Neuronal stem cell (in vitro differentiated cells): Measurements from ENCODE around the gene ASB2.

Experiments
- DNase-seq: peaks from one replicate; pipeline ENCODE4 v3.0.0-alpha.2; 2013; ENCODE audit warnings: low spot score
- H2AFZ ChIP-seq: one replicate; pipeline ENCODE4 v1.6.1; 2013; ENCODE audit warnings: mild to moderate bottlenecking, low read length, inconsistent platforms
- H2AK5ac ChIP-seq: 2 replicates; pipeline ENCODE4 v1.6.1; 2013; ENCODE audit warnings: low read depth, mild to moderate bottlenecking, inconsistent platforms, low read length, moderate library complexity, mixed read lengths
- H2BK120ac ChIP-seq: 2 replicates; pipeline ENCODE4 v1.6.1; 2013; ENCODE audit warnings: low read depth, mild to moderate bottlenecking, inconsistent platforms, low read length, moderate library complexity, mixed read lengths
- H2BK12ac ChIP-seq: one replicate; pipeline ENCODE4 v1.6.1; 2013; ENCODE audit warnings: low read length, inconsistent platforms
- H2BK15ac ChIP-seq: 2 replicates; pipeline ENCODE4 v1.6.1; 2013; ENCODE audit warnings: mild to moderate bottlenecking, low read length, inconsistent platforms, mixed read lengths
- H2BK5ac ChIP-seq: one replicate; pipeline ENCODE4 v1.6.1; 2013; ENCODE audit warnings: inconsistent platforms, mild to moderate bottlenecking, low read length, moderate library complexity
- H3K14ac ChIP-seq: one replicate; pipeline ENCODE4 v1.6.1; 2013; ENCODE audit warnings: low read length, inconsistent platforms
- H3K18ac ChIP-seq: 2 replicates; pipeline ENCODE4 v1.6.1; 2013; ENCODE audit warnings: low read length, inconsistent platforms
- H3K23ac ChIP-seq: 2 replicates; pipeline ENCODE4 v1.6.1; 2013; ENCODE audit warnings: low read depth, mild to moderate bottlenecking, mixed read lengths, low read length, inconsistent platforms; ENCODE audit not compliant: poor library complexity
- H3K27ac ChIP-seq: replicated peaks from 3 replicates; pipeline ENCODE4 v1.5.1; 2013; ENCODE audit warnings: low read length, inconsistent platforms
- H3K27me3 ChIP-seq, 3 experiments: 2 replicates each; pipeline ENCODE4 v1.6.1; 2013; ENCODE audit warnings: low read length in 3 of 3, mild to moderate bottlenecking in 2 of 3, inconsistent platforms in 1 of 3, low read depth in 1 of 3, mixed read lengths in 1 of 3, moderate library complexity in 1 of 3; ENCODE audit not compliant: control insufficient read depth in 3 of 3, insufficient read depth in 3 of 3
- H3K36me3 ChIP-seq, 2 donors: replicated peaks in 1 of 2; 2 replicates each; pipeline ENCODE4 v1.6.1; 2013; ENCODE audit warnings: low read length in 2 of 2; ENCODE audit not compliant: control insufficient read depth in 2 of 2, insufficient read depth in 2 of 2
- H3K4ac ChIP-seq: 2 replicates; pipeline ENCODE4 v1.6.1; 2013; ENCODE audit warnings: inconsistent platforms, mild to moderate bottlenecking, low read length, moderate library complexity
- H3K4me1 ChIP-seq, 2 donors: 1 replicate in 1 of 2; 2 replicates in 1 of 2; pipeline ENCODE4 v1.6.1; 2013; ENCODE audit warnings: low read length in 2 of 2, low read depth in 1 of 2; ENCODE audit not compliant: control insufficient read depth in 2 of 2, insufficient read depth in 1 of 2
- H3K4me2 ChIP-seq: one replicate; pipeline ENCODE4 v1.6.1; 2013; ENCODE audit warnings: mild to moderate bottlenecking, low read length, inconsistent platforms; ENCODE audit not compliant: insufficient read depth, poor library complexity, severe bottlenecking
- H3K4me3 ChIP-seq, 2 donors: 2 replicates each; pipeline ENCODE4 v1.5.1; 2013; ENCODE audit warnings: low read length in 2 of 2, mild to moderate bottlenecking in 2 of 2, inconsistent platforms in 1 of 2, moderate library complexity in 1 of 2
- H3K79me1 ChIP-seq: one replicate; pipeline ENCODE4 v1.6.1; 2013; ENCODE audit warnings: low read depth, mild to moderate bottlenecking, inconsistent platforms, low read length, moderate library complexity
- H3K9ac ChIP-seq: one replicate; pipeline ENCODE4 v1.6.1; 2013; ENCODE audit warnings: mild to moderate bottlenecking, low read depth, low read length, inconsistent platforms; ENCODE audit not compliant: poor library complexity
- H3K9me3 ChIP-seq, 2 donors: replicated peaks in 1 of 2; 2 replicates each; pipeline versions ENCODE3 to v1.6.1; 2013; ENCODE audit warnings: low read length in 2 of 2, mild to moderate bottlenecking in 2 of 2, inconsistent platforms in 1 of 2, low read depth in 1 of 2, mixed read lengths in 1 of 2, moderate library complexity in 1 of 2; ENCODE audit not compliant: control insufficient read depth in 2 of 2, insufficient read depth in 1 of 2
- H4K8ac ChIP-seq: one replicate; pipeline ENCODE4 v1.6.1; 2013; ENCODE audit warnings: low read depth, mild to moderate bottlenecking, inconsistent platforms, low read length, moderate library complexity
- H4K91ac ChIP-seq: one replicate; pipeline ENCODE4 v1.6.1; 2013; ENCODE audit warnings: low read length, low read depth, mild to moderate bottlenecking, inconsistent platforms; ENCODE audit not compliant: poor library complexity
- WGBS, 2 donors: extraction: QIAGEN DNeasy Blood & Tissue Kit; methylation state at CpG; one replicate each; pipeline ENCODE4 v1.1.7; 2013; ENCODE audit warnings: missing lambda C conversion rate in 2 of 2, mixed read lengths in 1 of 2; ENCODE audit not compliant: insufficient read length in 2 of 2, insufficient replicate concordance in 1 of 2; ENCODE audit errors: extremely low coverage in 2 of 2; 5-methylcytosine and 5-hydroxymethylcytosine counted together

ASB2 gene

DNA sequence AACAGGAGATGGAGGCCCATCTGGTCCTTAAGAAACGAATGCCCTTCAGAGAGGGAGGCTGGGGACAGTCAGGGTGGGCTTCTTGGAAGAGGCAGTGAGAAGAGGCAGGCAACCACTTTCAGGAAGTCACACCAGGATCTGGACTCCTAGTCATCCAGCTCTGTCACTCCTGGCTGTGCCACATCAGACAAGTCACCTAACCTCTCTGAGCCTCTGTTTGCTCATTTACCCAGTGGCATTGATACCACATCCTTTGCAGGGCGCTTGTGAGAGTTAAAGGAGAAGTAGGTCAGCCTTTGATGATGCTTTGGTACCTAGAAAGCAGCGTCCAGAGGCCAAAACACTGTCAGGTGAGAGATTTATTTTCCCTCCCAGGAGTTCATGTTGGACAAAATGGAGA, 31.9 kb upstream of the ASB2 start:
- peaks cover 0 to 13% (median 0%) of the 10 kb centered on the region in 3 experiments for H3K27me3 ChIP-seq
- no peak overlapping the region for H4K8ac ChIP-seq
- no peaks in the 10 kb centered on the region for H3K9me3 ChIP-seq
- H3K9ac ChIP-seq: no peak overlapping the region
- H3K4me3 ChIP-seq: no peak overlapping the region
- H2BK12ac ChIP-seq: no peak overlapping the region
- H4K91ac ChIP-seq: no peak overlapping the region
- no peak overlapping the region for H3K14ac ChIP-seq
- no peaks in the 10 kb centered on the region for H3K4me1 ChIP-seq
- H2BK5ac ChIP-seq: peak overlapping the region; percentile 25
- DNase-seq: no peak
- peak overlapping the region; percentile 15 for H2AK5ac ChIP-seq
- H3K4ac ChIP-seq: no peak overlapping the region
- H3K23ac ChIP-seq: no peak overlapping the region
- no peak overlapping the region for H2AFZ ChIP-seq
- H3K79me1 ChIP-seq: no peaks in the 10 kb centered on the region
- no peak overlapping the region for H2BK120ac ChIP-seq
- H3K18ac ChIP-seq: no peak overlapping the region
- no peak overlapping the region for H2BK15ac ChIP-seq
- no peak overlapping the region for H3K27ac ChIP-seq
- H3K36me3 ChIP-seq: no peaks in the 10 kb centered on the region
- no peak overlapping the region for H3K4me2 ChIP-seq
- no CpG with 5 or more reads among the region's 3 CpGs for WGBS, 2 donors

DNA sequence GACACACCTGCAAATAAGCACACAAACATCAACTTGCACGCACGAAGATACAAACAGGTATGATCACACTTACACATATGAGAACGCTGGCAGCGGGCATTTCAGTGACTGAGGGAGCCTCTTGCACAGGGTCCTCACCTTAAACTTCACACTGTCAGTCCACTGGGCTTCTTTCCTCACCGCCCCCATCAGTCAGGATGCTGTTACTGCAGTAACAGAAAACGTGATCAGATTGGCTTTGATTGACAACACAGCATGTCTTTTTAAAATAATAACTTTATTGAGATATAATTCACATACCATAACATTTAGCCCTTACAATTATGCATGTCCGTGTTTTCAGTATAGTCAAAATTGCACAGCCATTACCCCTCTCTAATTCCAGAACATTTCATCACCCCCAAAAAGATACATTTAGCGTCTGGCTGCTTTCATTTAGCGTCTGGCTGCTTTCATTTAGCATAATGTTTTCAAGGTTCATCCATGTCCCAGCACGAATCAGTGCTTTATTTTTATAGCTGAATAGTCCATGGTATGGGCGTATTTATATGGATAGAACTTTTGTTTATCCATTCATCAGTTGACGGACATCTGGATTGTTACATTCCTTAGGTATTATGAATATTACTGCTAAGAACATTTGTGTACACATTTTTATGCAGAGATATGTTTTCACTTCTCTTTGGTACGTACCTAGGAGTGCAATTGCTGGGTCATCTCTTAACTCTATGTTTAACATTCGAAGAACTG, 29.1 kb upstream of the ASB2 start:
- Histone ChIP-seq H3K9ac (no peak overlapping the region), H3K4ac (no peak overlapping the region), H3K4me3 (no peak overlapping the region), H3K18ac (no peak overlapping the region), H2AFZ (no peak overlapping the region), H3K27ac (no peak overlapping the region), H2AK5ac (no peak overlapping the region), H3K14ac (no peak overlapping the region), H3K36me3 (no peaks in the 10 kb centered on the region), H3K4me2 (no peak overlapping the region), H4K8ac (no peak overlapping the region), H2BK15ac (no peak overlapping the region), H2BK120ac (no peak overlapping the region), H2BK5ac (no peak overlapping the region), H3K79me1 (no peaks in the 10 kb centered on the region), H3K4me1 (no peaks in the 10 kb centered on the region), H2BK12ac (no peak overlapping the region), H3K9me3 (no peaks in the 10 kb centered on the region), H3K23ac (no peak overlapping the region), H4K91ac (no peak overlapping the region), H3K27me3 (peaks cover 0 to 22% (median 2%) of the 10 kb centered on the region in 3 experiments)
- no CpG with 5 or more reads among the region's 14 CpGs for WGBS, 2 donors
- no peak for DNase-seq

DNA sequence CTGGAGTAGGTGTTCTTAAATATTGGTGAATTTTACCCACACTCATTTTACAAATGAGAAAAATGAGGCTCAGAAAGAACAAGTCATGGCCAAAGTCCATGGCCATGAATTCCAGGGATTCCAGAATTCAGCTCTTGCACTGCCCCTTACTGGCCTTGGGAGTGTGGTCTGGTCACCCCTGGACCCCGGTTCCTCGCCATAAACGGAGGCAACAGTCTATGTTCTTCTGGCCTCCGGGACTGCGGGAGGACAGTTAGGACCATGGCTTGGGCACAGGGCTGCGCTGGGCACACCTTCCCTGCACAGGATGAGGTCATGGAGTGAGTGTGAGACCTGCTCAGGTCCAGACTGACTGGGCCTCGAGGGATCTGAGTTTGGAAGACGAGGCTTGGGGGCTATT, 27.6 kb upstream of the ASB2 start:
- Histone ChIP-seq H3K4me3 (no peak overlapping the region), H4K91ac (no peak overlapping the region), H2BK15ac (no peak overlapping the region), H3K4ac (no peak overlapping the region), H3K4me2 (no peak overlapping the region), H3K9ac (no peak overlapping the region), H4K8ac (no peak overlapping the region), H2BK120ac (no peak overlapping the region), H3K36me3 (no peaks in the 10 kb centered on the region), H3K23ac (no peak overlapping the region), H2AFZ (no peak overlapping the region), H2BK5ac (no peak overlapping the region), H3K4me1 (no peaks in the 10 kb centered on the region), H3K9me3 (no peaks in the 10 kb centered on the region), H3K27me3 (peaks cover 0 to 27% (median 2%) of the 10 kb centered on the region in 3 experiments), H3K27ac (no peak overlapping the region), H3K14ac (no peak overlapping the region), H3K79me1 (no peaks in the 10 kb centered on the region), H3K18ac (no peak overlapping the region), H2AK5ac (peak overlapping the region; percentile 66), H2BK12ac (no peak overlapping the region)
- no peak for DNase-seq
- no CpG with 5 or more reads among the region's 8 CpGs for WGBS, 2 donors

DNA sequence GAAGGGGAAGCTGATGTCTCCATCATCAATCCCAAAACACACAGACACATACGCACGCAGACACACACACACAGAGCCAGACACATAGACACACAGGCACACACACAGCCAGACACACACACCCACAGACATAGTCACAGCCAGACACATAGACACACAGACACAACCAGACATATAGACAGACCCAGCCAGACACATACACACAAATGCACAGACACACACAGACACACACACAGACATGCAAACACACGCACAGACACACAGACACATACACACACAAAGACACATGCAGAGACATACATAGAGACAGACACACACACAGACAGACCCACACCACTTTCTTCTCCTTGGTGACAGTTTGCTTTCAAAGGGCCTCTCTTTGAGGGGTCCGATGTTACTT, 27.0 kb upstream of the ASB2 start:
- Histone ChIP-seq H2BK5ac (no peak overlapping the region), H3K27ac (no peak overlapping the region), H3K23ac (no peak overlapping the region), H3K4me2 (no peak overlapping the region), H3K18ac (no peak overlapping the region), H3K4me1 (no peaks in the 10 kb centered on the region), H3K4ac (no peak overlapping the region), H2BK12ac (no peak overlapping the region), H3K27me3 (peaks cover 0 to 27% (median 2%) of the 10 kb centered on the region in 3 experiments), H2AFZ (no peak overlapping the region), H3K36me3 (no peaks in the 10 kb centered on the region), H3K79me1 (no peaks in the 10 kb centered on the region), H4K8ac (no peak overlapping the region), H3K4me3 (no peak overlapping the region), H2BK120ac (no peak overlapping the region), H3K14ac (no peak overlapping the region), H3K9me3 (no peaks in the 10 kb centered on the region), H3K9ac (peak overlapping the region; percentile 30), H4K91ac (no peak overlapping the region), H2BK15ac (no peak overlapping the region), H2AK5ac (no peak overlapping the region)
- DNase-seq: no peak
- WGBS, 2 donors: no CpG with 5 or more reads among the region's 4 CpGs
